ENCODE measurements around the gene SRRM4. TPM values are rescaled to one million over a fixed set of nuclear protein-coding genes. Genes with fewer than 3 reads are reported as not detected.

SRRM4 gene
- total RNA-seq, 1 experiment from 2014 or later: 1.4 TPM

GRCh38 chr12:118980407-118981014 is 830 bp upstream of the SRRM4 start:
- Histone ChIP-seq H2BK15ac (ENCODE audit: low read depth, low read length) (no peak overlapping the region), H4K91ac (ENCODE audit: insufficient read length, low read depth, low read length) (no peak overlapping the region), H3K79me2 (ENCODE audit: insufficient read depth, low read length) (no peaks in the 10 kb centered on the region), H2BK5ac (ENCODE audit: insufficient read length, low read length) (no peak overlapping the region), H2AFZ (ENCODE audit: low read length) (no peak overlapping the region), H3K18ac (ENCODE audit: insufficient read length, low read depth, low read length) (no peak overlapping the region), H3K4me2 (ENCODE audit: insufficient read depth, insufficient read length, low read length) (peak overlapping the region; percentile 98), H3K56ac (ENCODE audit: insufficient read length, low read depth, low read length) (no peak overlapping the region), H3K9ac (ENCODE audit: extremely low read depth, insufficient read length, low read length) (peak overlapping the region; percentile 43), H2AK5ac (ENCODE audit: insufficient read length, low read length) (no peak overlapping the region), H2BK120ac (ENCODE audit: low read depth, low read length, poor library complexity, severe bottlenecking) (no peak overlapping the region), H4K20me1 (ENCODE audit: control insufficient read depth, insufficient read depth, insufficient read length) (no peaks in the 10 kb centered on the region), H3K9me3 (ENCODE audit: control insufficient read depth, low read depth, low read length) (no peaks in the 10 kb centered on the region), H3K27me3 (ENCODE audit: insufficient read depth, low read length) (peaks cover 10% of the 10 kb centered on the region; the same call in 1 of the 2 replicates), H4K5ac (ENCODE audit: insufficient read length, low read depth, low read length) (no peak overlapping the region), H3K4ac (ENCODE audit: low read depth, low read length) (no peak overlapping the region), H3T11ph (ENCODE audit: low read length) (no peak overlapping the region), H3K27ac (ENCODE audit: insufficient read length, low read depth, low read length) (no peak overlapping the region), H3K23me2 (ENCODE audit: insufficient read length, low read depth, low read length, poor library complexity, severe bottlenecking) (peaks cover 14% of the 10 kb centered on the region), H3K4me1 (ENCODE audit: insufficient read depth, low read length) (no peaks in the 10 kb centered on the region), H3K14ac (ENCODE audit: insufficient read depth, low read length) (no peak overlapping the region), H3K23ac (ENCODE audit: insufficient read length, low read depth, low read length) (no peak overlapping the region), H4K8ac (replicated peaks; ENCODE audit: insufficient read length, low read depth, low read length) (no peak overlapping the region), H2BK12ac (ENCODE audit: insufficient read length, low read depth, low read length) (no peak overlapping the region), H3K79me1 (ENCODE audit: insufficient read depth, low read depth, low read length, poor library complexity, severe bottlenecking) (no peaks in the 10 kb centered on the region), H2BK20ac (ENCODE audit: low read depth, low read length, poor library complexity, severe bottlenecking) (no peak overlapping the region)
- TF ChIP-seq, protein P1, sequence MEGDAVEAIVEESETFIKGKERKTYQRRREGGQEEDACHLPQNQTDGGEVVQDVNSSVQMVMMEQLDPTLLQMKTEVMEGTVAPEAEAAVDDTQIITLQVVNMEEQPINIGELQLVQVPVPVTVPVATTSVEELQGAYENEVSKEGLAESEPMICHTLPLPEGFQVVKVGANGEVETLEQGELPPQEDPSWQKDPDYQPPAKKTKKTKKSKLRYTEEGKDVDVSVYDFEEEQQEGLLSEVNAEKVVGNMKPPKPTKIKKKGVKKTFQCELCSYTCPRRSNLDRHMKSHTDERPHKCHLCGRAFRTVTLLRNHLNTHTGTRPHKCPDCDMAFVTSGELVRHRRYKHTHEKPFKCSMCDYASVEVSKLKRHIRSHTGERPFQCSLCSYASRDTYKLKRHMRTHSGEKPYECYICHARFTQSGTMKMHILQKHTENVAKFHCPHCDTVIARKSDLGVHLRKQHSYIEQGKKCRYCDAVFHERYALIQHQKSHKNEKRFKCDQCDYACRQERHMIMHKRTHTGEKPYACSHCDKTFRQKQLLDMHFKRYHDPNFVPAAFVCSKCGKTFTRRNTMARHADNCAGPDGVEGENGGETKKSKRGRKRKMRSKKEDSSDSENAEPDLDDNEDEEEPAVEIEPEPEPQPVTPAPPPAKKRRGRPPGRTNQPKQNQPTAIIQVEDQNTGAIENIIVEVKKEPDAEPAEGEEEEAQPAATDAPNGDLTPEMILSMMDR (conservative IDR thresholded peaks at IDR 0.05): no peak
- no peaks in the 10 kb centered on the region for H3K36me3 Mint-ChIP-seq (ENCODE audit: insufficient read depth in 1 of 3, low read depth in 3 of 3)
- peak overlapping the region; percentile 74 to 91 for H3K4me3 Mint-ChIP-seq
- H3K27ac Mint-ChIP-seq: peak overlapping the region in 1 of 3 experiments; percentile 89; a peak in 2 of 7 replicates
- DNase-seq: peak; percentile 71
- no peaks in the 10 kb centered on the region for H3K9me3 Mint-ChIP-seq
- peaks cover 73% of the 10 kb centered on the region for H3K27me3 Mint-ChIP-seq (ENCODE audit: low read depth)
- H3K4me1 Mint-ChIP-seq: peaks cover 9 to 24% of the 10 kb centered on the region in 2 experiments
- no CpG with 5 or more reads among the region's 29 CpGs for WGBS (ENCODE audit: extremely low coverage, insufficient read length, low lambda C conversion rate)

All from H9 (cell line).